Measurements from ENCODE around the gene ANAPC13. TPM values are rescaled to one million over a fixed set of nuclear protein-coding genes. Genes with fewer than 3 reads are reported as not detected.
A peak's percentile ranks its signal among the peaks of the same experiment; 100 is the strongest.

The ANAPC13 gene
- total RNA-seq, 1 donor from 2014 or later, result 58.1 TPM

GRCh38 chr3:134487406-134487805 lies 1.6 kb upstream of the ANAPC13 start:
- Histone ChIP-seq H3K27me3 (no peaks in the 10 kb centered on the region), H3K4me1 (peaks cover 33% of the 10 kb centered on the region), H3K27ac (peak overlapping the region; percentile 98), H3K9me3 (no peaks in the 10 kb centered on the region), H3K36me3 (peaks cover 3% of the 10 kb centered on the region), H3K4me3 (peak overlapping the region; percentile 94)
- intact Hi-C loops (cut with DNase I), result no loop called here
- no peak for TF ChIP-seq CTCF (IDR thresholded peaks at IDR 0.05)
- ATAC-seq, result no peak
- no peak for DNase-seq

GRCh38 chr3:134486577-134487041 lies 824 bp upstream of the ANAPC13 start:
- TF ChIP-seq CTCF (IDR thresholded peaks at IDR 0.05), result no peak
- ATAC-seq (peak; percentile 5), DNase-seq (no peak)
- no peaks in the 10 kb centered on the region for H3K9me3 ChIP-seq
- peaks cover 11% of the 10 kb centered on the region for H3K36me3 ChIP-seq
- intact Hi-C loops (cut with DNase I), result no loop called here
- H3K27me3 ChIP-seq, result no peaks in the 10 kb centered on the region
- H3K4me1 ChIP-seq, result peaks cover 33% of the 10 kb centered on the region
- peak overlapping the region; percentile 98 for H3K27ac ChIP-seq
- H3K4me3 ChIP-seq, result peak overlapping the region; percentile 94

DNA sequence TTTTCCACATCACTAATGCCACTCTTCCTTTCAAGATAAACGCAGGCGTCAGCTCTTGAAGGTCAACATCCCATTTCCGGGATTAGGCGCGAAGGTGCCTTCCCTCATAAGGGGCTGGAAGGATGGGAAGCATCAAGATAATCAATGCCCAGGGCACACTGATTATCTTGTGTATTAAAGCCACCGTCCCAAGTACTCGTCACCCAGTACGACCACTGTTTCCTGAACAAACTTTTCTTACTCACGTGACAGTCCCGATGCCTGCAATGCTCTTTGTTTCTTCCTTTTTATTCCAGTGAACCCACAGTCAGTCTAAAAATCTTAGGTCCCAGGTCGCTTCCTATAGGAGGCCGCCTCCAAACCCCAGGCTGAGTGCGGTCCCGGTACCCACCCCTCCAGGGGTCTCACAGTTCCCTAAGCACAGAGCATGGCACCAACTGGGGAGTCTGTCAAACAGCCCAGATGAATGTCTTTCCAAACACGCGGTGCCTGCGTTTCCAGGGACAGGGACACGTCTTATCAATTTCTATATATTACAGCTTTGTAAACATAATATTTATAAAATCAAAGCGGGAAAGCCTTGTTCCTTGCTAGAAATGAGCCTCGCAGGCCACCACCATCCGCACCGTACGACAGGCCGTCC lies 589 bp downstream of the ANAPC13 start:
- H3K4me1 ChIP-seq, result peaks cover 33% of the 10 kb centered on the region
- DNase-seq (no peak), ATAC-seq (no peak)
- intact Hi-C loops (cut with DNase I), result no loop called here
- peaks cover 25% of the 10 kb centered on the region for H3K36me3 ChIP-seq
- TF ChIP-seq CTCF (IDR thresholded peaks at IDR 0.05), result no peak
- H3K27me3 ChIP-seq, result no peaks in the 10 kb centered on the region
- H3K27ac ChIP-seq, result peak overlapping the region; percentile 98
- H3K9me3 ChIP-seq, result no peaks in the 10 kb centered on the region
- H3K4me3 ChIP-seq, result peak overlapping the region; percentile 94

DNA sequence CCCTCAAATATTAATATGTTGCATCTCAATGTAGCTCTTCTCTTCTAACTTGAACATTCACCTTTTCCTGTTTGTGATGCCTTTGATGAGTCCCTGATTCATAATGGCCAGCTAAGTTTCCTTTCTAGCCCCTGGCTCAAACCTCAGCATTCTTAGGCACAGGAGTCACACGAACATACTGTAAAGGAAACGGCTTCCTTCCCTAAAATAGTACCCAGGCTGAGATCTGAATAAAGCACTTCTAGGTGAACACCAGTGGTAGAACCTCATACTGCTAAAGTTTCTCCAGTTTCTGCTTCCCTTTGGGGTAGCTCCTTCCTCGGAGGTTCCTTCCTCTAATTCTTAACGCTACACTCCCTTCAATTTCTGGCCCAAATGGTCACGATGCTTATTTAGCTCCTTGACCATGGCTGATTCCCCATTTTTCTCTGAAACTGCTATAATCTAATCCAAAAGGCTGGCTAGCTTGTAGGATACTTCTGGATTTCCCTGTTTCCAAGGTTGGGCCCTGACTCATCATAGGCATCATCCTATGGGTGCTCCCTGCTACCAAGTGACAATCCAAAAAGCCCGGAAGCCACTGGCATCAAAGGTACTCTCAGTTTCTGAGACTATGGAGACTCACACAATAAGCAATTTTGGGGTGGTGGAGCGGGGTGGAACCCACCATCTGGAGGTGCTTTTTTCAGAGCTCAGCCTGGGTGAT lies 2.4 kb downstream of the ANAPC13 start:
- Histone ChIP-seq H3K27ac (peak overlapping the region; percentile 24), H3K4me1 (peaks cover 33% of the 10 kb centered on the region), H3K4me3 (no peak overlapping the region), H3K27me3 (no peaks in the 10 kb centered on the region), H3K36me3 (peaks cover 42% of the 10 kb centered on the region), H3K9me3 (no peaks in the 10 kb centered on the region)
- ATAC-seq, result no peak
- intact Hi-C loops (cut with DNase I), result no loop called here
- no peak for TF ChIP-seq CTCF (IDR thresholded peaks at IDR 0.05)
- no peak for DNase-seq

DNA sequence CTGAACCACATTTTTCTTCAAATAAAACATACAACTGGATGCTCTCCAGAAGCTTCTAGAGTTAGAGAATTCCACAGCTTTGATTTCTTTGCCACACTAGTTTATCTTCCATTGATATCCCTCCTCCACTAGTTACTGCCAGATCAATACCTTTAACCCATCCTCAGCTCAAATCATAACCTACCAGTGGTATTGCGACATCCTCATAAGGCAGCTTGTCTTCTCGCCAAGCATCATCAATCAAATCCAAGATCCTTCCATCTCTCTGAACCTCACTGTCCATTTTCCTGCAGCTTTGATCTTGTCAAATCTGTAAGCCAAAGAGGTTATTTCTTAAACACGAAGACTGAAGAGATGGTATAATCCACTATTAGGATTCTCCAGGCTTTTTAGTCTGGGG lies 3.2 kb downstream of the ANAPC13 start:
- Histone ChIP-seq H3K9me3 (no peaks in the 10 kb centered on the region), H3K27me3 (no peaks in the 10 kb centered on the region), H3K4me1 (peaks cover 32% of the 10 kb centered on the region), H3K27ac (peak overlapping the region; percentile 4), H3K36me3 (peaks cover 50% of the 10 kb centered on the region), H3K4me3 (no peak overlapping the region)
- intact Hi-C loops (cut with DNase I), result no loop called here
- no peak for DNase-seq
- no peak for ATAC-seq
- no peak for TF ChIP-seq CTCF (IDR thresholded peaks at IDR 0.05)

All from upper lobe of right lung (tissue), 1 donor.